ENCODE results near the gene FRZB.
"Not testable (repeated sequence)": the region's sequence is repeated elsewhere in the genome, so short reads cannot be mapped to it uniquely, and the experiment has no call there.

FRZB gene, protein sequence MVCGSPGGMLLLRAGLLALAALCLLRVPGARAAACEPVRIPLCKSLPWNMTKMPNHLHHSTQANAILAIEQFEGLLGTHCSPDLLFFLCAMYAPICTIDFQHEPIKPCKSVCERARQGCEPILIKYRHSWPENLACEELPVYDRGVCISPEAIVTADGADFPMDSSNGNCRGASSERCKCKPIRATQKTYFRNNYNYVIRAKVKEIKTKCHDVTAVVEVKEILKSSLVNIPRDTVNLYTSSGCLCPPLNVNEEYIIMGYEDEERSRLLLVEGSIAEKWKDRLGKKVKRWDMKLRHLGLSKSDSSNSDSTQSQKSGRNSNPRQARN

DNA sequence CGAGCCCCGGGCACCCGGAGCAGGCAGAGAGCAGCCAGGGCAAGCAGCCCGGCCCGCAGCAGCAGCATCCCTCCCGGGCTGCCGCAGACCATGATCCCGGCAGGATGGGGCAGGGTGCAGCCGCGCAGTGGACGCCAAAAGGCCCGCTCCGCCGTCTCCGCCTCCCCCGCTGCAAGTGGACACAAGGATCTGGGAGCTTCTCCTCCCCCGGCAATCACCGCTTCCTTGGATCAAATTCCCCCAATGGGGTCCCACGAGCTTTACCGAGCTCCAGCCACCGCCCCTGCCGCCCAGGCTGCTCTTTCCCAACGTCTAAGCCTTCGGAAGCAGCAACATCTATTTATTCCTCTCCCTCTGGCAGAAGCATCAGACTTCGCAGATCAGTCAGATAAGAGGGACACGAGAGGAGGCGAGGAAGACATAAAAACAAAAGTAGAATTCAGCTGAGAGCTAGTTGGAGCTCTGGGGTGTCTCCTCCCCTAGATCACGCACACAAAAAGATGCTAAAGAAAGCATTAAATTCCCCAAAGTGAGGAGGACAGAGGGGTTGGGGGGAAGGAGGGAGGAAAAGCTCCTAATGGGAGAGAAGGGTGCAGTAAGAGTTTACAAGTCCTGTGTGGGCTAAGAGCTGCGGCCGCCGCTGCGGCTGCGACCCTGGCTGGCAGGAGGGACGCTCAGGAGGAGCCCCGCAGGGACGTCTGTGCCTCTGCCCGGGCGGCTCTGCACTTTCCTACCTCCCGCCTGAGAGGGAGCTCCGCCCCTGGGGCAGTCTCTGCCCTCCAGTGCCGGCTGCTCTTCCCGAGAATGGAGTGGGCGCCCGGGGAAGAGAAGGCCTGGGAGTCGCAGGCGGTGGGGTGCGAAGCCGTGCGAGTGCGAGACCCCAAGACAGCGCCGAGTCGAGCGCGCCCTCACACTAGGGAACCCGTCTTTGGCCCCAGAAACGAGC, at the start of gene FRZB:
Gene FRZB (minus strand): TSS at position 177 of the 946 bp plus-strand sequence. CDS start 85 bp downstream, at position 92.
- DNase-seq (peak; percentile 7), ATAC-seq (peak; percentile 37)

DNA sequence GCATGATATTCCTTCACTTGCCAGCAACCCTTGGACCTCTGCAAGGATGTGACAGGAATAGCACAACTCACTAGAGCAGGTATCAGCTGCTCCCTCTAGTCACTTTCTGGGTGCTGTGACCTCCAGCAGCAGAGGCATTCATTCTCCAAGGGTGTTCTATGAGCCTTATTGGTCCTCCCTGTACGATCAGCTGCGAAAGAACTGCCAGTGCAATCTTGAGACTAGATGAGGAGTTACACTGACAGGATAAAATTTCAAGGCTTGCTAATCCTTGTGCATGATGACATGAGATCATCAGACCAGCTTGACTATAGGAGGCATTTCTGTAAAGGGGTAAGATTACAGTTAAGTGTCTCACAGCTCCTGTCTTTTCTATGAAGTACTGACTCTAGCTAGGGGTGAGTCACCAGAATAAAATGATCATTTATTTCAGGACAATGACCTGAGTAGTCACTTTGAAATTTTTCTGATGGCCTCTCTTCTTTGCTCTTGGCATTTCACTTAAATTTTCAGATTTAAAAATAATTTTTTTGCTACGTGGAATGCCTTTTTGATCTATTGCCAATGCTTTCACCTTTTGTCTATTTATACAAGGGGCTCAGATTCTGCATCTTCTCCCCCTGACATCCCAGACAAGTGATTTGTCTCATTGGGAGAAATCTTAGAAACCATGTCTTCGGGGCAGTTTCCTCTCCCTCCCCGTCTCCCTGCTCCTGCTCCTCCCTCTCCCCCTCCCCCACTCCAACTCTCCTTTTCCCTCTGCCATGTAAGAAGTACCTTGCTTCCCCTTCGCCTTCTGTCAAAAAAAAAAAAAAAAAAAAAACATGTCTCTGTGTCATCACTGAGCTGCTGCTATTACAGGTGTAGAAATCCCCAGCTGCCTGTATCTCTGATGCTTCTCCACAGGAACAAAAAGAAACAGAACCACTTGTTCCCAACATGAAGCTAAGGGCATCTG, 49.2 kb upstream of the FRZB start:
- DNase-seq (no peak), ATAC-seq (no peak)

DNA sequence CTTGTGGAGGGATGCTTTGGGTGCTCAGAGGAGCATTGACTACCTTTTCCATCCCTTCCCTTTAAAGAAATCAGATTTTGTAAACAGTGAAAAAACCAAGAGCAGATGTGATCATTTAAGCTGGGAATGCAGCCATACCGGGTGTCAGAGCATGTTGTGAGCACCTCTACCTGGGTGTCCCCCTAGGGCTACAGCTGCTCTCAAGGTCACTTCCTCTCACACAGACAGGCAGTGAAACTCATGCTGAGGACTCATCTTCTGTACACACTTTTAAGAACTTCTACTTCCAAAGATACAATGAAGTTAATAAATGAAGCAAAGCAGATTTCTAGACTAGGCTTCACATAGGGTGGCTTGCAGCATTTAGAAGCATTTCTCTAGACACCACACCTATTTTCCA, 48.4 kb upstream of the FRZB start:
- ATAC-seq = no peak

DNA sequence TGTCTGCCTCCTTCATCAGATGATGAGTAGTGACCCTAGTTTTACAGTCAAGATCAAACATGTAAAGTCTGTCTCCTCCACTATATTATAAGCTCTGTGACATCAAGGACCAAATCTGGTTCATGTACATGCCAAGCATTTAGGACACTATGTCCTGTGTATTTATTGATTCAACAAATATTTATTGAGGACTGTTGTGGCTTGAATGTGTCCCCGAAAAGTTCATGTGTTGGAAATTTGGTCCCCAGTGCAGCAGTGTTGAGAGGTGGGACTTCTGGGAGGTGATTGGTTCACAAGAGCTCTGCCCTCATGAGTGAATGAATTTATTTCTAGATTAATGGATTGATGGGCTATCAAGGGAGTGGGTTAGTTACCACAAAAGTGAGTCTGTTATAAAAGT, 46.6 kb upstream of the FRZB start:
- no peak for ATAC-seq
- no peak for DNase-seq

More for the DNA sequence above, 48.4 kb upstream of the FRZB start:
- no peak for DNase-seq

DNA sequence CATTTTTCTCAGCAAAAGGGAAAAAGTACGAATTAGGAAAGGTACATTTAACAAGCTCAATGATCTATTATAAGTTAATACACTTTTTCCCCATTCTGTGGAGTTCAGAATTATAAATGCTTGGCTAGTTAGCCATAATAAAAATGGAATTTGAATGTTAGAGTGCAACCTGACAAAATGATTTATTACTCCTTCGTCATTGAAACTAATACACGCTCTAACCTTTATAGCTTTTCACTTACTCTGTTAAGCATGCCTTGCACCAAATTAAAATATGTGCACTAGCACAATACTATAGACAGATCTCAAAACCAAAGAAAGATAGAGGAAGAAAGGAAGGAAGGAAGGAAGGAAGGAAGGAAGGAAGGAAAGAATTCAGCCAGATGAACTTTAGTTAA, 46.1 kb upstream of the FRZB start:
- DNase-seq (no peak), ATAC-seq (no peak)

DNA sequence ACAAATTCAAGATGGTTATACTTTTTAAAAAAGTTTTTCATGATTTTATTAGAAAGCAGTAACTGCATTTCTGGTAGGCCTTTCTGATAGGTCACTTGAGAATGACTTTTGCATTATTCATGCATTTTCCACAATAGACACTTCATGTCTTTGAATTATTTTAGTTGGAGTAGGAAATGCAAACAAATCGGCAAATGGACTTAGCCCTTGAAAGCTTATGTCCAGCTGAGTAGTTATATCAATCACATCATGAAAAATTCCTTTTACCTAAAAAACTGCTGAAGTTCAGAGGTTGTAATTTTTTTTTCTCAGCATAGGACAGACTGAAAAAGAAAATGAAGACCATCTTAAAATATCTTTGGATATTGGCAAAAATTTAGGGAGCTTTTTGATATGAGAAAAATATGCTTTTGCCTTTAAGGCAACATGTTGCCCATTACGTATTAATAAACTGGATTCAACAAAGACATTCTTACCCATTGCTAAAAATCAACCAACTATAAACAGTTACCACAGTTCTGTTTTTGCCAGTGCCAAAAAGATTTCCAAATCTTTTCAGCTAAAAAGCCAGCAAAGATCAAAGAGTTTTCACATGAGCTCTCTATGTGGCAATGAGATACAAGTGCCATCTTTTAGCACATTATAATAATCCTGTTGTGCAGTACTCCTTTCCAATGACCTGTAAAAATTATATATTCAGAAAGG, 45.5 kb upstream of the FRZB start:
- no peak for DNase-seq
- ATAC-seq = no peak

DNA sequence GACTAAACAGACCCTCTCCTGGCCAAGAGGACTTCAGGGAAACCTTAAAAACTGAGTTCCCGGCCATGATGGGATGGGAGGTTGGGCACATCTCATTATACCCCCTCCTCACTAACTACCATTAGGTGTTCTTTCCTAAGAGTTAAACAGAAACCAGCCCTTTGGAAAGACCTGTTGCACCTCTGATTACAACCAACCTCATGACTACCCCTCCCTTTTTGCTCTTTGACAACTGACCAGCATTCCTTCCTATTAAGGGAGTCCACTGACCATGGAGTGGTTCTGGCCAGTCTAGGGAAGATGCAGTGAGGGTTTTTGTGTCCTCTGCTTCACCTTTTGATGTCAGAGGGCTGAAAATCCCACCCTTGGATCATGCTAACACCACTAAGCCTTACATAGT, 44.5 kb upstream of the FRZB start:
- DNase-seq (no peak), ATAC-seq (no peak)

DNA sequence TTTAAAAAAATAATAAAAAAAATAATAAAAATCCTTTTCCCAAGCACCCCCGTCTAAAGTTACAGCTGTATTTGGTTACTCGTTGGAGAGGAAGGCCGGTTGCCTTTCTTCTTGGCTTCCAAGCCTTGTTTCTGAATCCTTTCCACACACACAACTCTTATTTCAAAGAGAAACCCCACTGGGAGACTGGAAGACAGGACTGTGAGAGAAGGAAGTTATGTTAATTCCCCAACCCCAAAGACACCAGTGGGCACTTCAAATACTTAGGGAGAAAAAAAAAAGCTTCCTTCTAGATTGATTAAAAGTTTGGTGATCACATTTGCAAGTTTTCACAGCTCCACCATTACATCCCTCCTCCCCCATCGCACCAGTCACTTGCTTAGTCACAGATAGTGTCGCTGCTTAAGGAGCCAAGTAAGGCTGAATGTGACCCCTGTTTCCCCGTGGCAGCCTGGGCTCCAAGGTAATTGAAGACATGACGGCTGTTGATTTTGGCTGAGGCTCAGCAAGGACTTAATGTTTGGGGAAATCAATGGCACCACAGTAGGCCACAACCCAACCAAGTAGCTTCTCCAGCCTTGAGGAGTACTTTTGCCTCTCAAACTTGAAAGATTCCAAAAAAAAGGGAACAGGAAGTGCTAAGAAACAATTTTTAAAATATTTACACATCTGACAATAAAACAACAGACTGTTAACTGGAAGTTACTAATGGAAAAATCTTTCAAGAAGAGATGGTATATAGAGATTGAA, 40.8 kb upstream of the FRZB start:
- no peak for ATAC-seq
- no peak for DNase-seq

DNA sequence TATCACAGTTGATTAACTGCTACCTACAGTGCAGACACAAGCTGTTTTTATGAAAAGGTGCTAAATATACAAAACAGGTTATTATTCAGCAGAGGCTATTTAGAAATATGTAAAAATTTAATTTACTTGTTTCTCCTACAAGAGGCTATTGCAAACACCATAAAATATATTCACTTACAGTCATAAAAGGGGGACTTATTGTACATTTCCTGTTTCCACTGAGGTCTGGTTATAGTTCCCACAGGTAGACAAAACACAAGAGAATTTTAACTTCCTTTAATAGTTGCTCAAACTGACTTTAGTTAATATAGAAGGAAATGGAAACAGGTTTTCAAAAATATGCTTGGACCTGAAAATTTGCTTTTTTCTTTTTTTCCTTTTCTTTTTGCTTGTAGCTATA, 40.0 kb upstream of the FRZB start:
- DNase-seq = no peak
- no peak for ATAC-seq

DNA sequence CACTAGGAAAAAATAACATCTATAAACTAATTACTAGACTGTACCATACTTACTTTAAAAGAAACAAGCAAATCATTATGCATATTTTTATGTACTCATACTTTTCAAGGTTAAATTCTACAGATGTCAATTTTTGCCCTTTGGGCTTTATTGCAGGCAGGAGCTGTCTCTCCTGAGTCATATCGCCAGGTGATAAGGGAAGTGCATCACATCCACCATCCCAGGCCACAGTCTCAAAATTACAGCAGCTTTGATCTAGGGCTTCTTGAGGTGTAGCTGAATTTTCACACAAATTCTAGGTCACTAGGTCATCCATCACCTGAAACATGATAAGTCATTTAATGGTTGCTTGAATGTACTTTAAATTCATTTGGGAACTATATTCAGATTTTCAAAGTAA, 38.4 kb upstream of the FRZB start:
- DNase-seq (no peak), ATAC-seq (no peak)

DNA sequence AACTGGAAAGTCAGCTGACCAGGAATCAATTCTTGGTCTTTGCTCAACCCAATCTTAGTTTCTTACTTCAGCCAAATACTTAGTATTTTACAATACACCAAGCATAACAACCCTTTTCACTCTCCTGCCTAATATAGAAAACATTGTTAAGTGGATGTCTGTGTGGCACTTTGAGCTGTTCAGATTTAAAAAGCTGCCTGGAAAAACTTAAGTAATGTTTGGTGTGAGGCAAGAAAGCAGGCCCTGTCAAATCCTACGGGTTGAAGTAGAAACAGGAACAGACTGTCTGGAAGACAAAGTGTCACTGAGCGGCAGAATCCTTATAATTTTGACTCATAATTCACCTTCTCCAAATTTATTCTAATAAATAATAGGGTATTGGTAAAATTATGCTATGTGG, 37.1 kb upstream of the FRZB start:
- no peak for ATAC-seq
- DNase-seq = no peak

DNA sequence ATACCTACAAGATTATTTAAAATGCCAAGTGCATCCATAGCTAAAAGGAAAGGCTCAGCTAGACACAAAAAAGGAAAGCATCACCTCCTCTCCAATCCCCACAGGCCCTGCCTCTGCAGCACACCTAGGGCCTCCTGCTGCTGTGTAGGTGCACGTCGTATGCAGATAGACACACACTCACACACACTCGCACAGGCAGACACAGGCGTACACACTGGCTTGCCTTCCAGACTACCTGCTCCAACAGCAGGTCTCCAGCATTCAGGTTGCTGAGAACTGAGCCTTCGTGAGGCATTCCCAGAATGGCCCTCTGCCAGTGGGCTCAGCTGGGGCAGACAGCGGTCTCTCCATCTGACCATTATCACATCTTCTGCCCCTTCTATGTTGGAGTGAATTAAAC, 35.3 kb upstream of the FRZB start:
- ATAC-seq (no peak), DNase-seq (no peak)

DNA sequence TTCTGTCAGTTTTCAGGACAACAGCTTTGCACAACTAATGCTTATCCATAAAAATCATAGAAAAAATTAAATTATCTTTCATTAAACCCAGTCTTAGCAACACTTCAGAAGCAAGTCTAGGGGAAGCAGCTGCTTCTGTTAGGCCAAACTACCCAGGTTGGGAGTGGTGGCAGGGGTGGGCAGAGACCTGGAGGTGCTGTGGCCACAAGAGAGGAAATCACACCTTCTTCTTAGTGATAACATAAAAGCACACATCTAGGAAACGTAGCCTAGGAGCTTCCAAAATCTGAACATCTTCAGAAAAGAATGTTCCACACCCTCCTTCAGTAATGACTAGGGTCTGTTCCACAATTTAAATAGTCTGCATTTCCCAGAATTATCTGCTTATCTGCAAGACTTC, 32.3 kb upstream of the FRZB start:
- no peak for ATAC-seq
- no peak for DNase-seq

DNA sequence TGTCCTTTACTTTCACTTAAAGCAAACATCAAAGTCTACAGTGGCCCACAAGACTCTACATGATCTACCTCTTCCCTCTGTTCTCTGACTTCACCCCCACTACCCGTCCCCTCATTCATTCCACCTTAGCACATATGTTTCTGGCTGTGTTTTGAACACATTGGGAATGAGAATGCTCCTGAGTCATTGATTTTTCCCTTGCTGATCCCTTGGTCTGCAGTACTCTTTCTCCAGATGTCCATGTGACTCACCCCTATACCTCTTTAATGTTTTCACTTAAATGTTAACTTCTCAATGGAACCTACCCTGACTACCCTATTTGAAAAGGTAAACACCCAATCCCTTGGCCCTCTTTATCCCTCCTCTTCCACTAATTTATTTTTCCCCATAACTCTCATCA, 30.7 kb upstream of the FRZB start:
- no peak for ATAC-seq
- DNase-seq = no peak

DNA sequence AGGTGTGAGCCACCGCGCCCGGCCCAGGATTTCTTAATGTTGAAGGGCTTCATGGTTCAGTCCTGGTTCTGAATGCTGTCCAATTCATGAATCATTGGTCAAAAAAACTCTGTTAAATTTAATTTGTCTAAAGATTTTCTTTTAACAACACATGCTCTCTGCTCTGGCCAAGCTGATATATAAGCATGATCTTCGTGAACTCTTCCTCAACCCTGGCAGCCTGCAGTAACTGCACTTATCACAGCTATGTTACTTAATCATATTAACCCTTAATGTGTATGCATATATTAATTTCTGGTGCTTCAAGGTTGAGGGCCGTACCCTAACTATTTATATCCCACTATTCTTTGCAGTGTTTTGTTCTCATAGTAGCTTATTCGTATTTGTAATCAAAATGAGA, 29.4 kb upstream of the FRZB start:
- DNase-seq (no peak), ATAC-seq (no peak)

DNA sequence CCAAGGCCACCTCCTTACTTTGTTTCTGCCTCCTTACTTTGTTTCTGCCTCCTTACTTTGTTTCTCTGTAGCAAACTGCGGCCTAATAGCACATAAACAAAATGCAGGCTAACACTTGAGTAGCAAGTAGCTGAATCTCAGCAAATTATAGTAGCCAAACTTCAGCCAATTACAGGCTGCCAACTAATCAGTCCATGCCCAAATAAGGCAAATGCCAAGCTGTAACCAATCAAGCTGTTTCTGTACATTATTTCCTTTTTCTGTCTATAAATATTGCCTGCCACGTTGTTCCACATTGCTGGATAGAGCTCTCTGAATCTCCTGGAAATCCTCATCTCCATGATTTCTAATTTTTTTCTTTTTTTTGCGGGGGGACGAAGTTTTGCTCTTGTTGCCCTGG, 28.7 kb upstream of the FRZB start:
- DNase-seq (no peak), ATAC-seq (no peak)

DNA sequence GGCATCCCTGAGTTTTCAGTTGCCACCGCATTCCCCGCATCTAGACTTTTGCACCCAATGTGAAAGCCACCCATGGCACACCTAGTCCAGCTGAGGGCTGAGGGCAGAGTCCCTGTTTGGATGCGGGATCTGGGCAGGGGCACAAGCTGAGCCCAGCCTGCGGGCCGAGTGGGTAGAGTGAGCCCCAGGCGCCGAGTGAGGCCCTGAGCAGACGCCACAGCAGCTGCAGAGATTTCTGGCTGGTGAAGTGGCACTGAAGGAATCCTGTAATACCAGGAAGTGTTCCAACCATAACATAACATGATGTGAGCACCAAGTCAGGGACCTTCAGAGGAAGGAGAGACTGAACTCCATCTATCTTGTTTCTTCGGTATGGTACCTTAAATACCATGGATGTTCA, 27.7 kb upstream of the FRZB start:
- ATAC-seq = no peak
- no peak for DNase-seq

DNA sequence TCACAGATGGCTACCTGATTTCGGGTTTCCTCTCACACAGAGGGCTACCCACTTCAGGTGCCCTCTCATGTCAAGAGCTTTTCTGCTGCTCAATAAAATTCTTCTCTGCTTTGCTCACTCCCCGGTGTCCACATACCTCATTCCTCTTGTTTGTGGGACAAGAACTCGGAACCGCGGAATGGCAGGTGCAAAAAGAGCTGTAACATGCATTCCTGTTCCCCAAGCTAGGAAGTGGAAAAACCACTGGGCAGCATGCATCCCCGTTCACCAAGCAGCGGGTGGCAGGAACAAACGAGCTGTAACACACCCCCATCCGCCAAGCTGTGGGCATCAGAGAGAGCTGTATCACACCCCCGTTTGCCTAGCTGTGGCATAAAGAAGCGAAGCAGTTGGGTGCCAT, 27.2 kb upstream of the FRZB start:
- DNase-seq (no peak), ATAC-seq (no peak)

DNA sequence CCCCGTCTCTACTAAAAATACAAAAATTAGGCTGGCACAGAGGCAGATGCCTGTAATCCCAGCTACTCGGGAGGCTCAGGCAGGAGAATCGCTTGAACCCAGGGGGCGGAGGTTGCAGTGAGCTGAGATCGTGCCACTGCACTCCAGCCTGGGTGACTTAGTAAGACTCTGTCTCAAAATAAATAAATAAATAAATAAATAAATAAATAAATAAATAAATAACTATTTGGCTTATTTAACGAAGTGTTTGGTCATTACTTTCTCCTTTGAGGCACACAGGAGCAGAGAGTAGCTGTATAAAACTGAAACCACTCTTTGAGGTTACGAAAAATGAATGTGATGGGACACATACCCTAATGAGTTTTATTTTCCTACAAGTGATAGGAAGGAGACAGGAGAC, 26.6 kb upstream of the FRZB start:
- ATAC-seq = not testable (repeated sequence)

DNA sequence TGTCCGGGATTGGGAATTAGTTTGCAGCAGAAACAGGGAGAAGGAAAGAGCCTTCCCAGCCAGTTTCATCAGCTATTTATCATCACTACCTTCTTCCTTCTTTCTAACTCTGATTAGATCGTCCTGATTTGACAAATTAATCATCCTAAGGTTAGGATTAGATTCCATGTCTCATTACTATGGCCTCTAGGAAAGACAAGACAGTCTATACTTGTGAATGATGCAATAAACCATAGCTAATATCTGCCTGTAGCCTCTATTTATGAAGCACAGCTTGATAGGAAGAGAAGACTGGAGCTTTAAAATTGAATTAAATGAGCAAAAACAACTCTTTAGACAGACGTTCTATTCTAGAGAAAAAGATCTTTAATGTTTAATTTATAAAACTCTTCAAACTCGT, 25.2 kb upstream of the FRZB start:
- no peak for DNase-seq

More for the DNA sequence above, 26.6 kb upstream of the FRZB start:
- DNase-seq = not testable (repeated sequence)

More for the DNA sequence above, 25.2 kb upstream of the FRZB start:
- no peak for ATAC-seq
